Activated naive CD8-positive, alpha-beta T cell treated with anti-CD3 and anti-CD28 coated beads, Interleukin-2, amount 10 ng/mL, durations not matched to agents 7 days and 5 days (primary cell): ENCODE measurements around the gene MEF2D. TPM values are rescaled to one million over a fixed set of nuclear protein-coding genes. Genes with fewer than 3 reads are reported as not detected.

ENCODE experiments used
- ATAC-seq: fragments of 150-1000 bp; cut with Tn5 transposase; one replicate; pipeline ENCODE4 v1.10.0; 2021; ENCODE audit warnings: low read depth, moderate library complexity
- POLR2A ChIA-PET: fragments of 350-600 bp; sonication (Branson Sonifier 250); formaldehyde crosslinking; loops from one replicate; lab custom pipeline; 2021; ENCODE audit warnings: antibody characterized with exemption; lab: Charles Lee
- DNase-seq: peaks from one replicate; pipeline ENCODE4 v3.0.0; 2021
- H3K27ac Mint-ChIP-seq: one replicate; pipeline ENCODE4 v1.8.0; 2022; ENCODE audit warnings: mild to moderate bottlenecking, mixed read lengths
- H3K27me3 Mint-ChIP-seq: one replicate; pipeline ENCODE4 v1.8.0; 2022; ENCODE audit warnings: mild to moderate bottlenecking, moderate library complexity, mixed read lengths
- H3K36me3 Mint-ChIP-seq: one replicate; pipeline ENCODE4 v1.8.0; 2021; ENCODE audit warnings: mild to moderate bottlenecking, mixed read lengths
- H3K4me1 Mint-ChIP-seq: one replicate; pipeline ENCODE4 v1.8.0; 2021; ENCODE audit warnings: mixed read lengths
- H3K4me3 Mint-ChIP-seq: one replicate; pipeline ENCODE4 v1.8.0; 2022; ENCODE audit warnings: mild to moderate bottlenecking, moderate library complexity, mixed read lengths
- H3K9me3 Mint-ChIP-seq: one replicate; pipeline ENCODE4 v1.8.0; 2021; ENCODE audit warnings: mixed read lengths
- total RNA-seq, 2 experiments: library from RNA; stranded (reverse); gene quantifications; one replicate each; pipeline ENCODE4 v1.2.3, GENCODE V29; 2021

MEF2D gene
- total RNA-seq, 2 experiments from 2014 or later, result 52.4 to 54.4 TPM

DNA sequence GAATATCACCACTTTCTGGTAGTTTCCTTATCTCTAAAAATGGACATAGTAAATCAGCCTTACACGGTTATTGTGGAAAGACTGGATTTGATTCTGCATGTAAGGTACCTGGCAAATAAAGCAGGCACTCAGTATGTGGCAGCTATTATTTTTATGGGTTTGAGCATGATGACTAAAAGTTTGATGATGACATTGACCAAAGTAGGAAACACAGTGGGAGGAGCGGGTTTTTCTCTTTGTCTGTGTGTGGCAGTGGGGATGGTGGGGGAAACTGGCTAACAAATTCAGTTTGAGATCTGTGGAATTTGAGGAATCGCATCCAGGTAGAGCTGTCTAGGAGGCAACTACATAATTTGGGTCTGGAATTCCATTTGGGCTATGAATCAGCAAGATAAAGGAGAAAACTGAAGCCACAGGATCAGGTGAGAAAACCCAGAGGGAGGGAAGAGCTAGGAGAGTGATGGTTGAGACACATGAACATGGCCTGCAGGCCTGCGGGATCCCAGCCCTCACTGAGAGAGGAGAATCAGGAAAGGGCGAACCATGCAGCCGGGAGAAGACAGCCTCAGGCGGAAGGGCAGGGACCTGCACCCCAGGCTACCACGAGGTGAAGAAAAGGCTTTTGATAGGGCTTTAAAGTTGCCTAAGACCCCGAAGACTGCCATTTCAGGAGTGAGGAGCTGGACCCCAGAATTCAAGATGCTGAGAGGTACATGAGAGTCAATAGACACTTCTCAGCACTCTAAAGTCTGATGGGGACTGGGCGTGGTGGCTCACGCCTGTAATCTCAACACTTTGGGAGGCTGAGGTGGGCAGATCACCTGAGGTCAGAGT lies 52.2 kb downstream of the MEF2D start:
- POLR2A ChIA-PET, result no interaction called here
- H3K27me3 Mint-ChIP-seq, result peaks cover 39% of the 10 kb centered on the region
- H3K4me1 Mint-ChIP-seq, result peaks cover 7% of the 10 kb centered on the region
- no peaks in the 10 kb centered on the region for H3K36me3 Mint-ChIP-seq
- no peak overlapping the region for H3K27ac Mint-ChIP-seq
- H3K9me3 Mint-ChIP-seq, result no peaks in the 10 kb centered on the region
- H3K4me3 Mint-ChIP-seq, result no peak overlapping the region
- no peak for DNase-seq
- ATAC-seq, result no peak

DNA sequence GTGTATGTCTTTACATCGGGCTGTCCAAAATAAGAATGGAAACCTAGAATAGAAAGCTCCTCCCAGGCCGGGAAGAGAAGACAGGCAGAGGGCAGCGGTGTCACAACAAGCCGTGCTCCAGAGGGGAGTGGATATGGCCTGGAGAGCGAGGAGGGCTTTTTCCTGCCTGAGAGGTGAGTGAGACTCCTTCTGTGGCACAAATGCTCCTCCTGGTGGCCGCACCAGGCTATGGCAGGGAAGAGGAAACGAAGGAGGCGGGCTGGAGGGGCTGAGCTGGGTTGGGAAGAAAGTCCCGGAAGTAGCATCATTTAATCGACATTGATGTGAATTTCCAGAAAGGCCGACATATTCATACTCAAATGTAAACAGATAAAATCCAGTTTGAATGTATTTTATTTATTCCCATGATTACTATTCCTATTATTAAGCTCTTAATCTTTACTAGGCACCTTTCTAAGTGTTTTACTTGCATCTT lies 54.7 kb downstream of the MEF2D start:
- H3K9me3 Mint-ChIP-seq, result no peaks in the 10 kb centered on the region
- no peak overlapping the region for H3K27ac Mint-ChIP-seq
- POLR2A ChIA-PET, result interaction anchor here (0.6 to 2.0 kb wide), 3 partner anchors 11 to 62 kb away, joined by 3 to 18 read pairs (median 3); no protein-coding TSS in a partner anchor
- no peaks in the 10 kb centered on the region for H3K36me3 Mint-ChIP-seq
- ATAC-seq (peak; percentile 79), DNase-seq (peak; percentile 83)
- peaks cover 56% of the 10 kb centered on the region for H3K27me3 Mint-ChIP-seq
- no peak overlapping the region for H3K4me3 Mint-ChIP-seq
- H3K4me1 Mint-ChIP-seq, result peaks cover 7% of the 10 kb centered on the region

DNA sequence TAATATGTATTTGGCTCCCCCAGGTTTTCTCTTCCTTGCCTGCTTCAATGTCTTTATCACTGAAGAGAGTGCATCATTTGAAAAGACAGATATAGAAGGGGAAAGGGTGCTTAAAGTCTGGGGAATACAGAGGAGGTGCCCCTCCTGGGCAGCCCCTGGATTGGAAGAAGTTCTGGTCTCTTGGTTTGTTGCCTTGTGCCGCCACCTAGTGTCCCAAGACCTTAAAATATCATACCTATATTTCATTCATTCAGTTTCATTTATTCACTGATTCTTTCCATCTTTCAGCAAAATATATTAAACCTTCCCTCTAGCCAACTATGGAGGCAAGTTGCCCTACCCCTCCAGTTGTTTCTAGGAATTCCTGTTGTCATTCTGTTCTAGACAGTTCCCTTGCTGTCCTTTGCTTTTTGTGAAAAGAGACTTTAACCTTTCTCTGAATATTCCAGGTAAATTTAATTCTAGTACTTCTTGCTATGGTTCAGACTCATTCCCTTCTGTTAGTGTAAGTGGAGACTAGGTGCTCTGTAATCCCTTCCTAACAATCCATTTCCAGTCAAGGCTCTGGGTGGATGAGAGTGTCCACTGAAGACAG lies 56.1 kb downstream of the MEF2D start:
- POLR2A ChIA-PET, result interaction anchor here (0.6 to 2.0 kb wide), 2 partner anchors 26 to 59 kb away, joined by 3 to 18 read pairs; no protein-coding TSS in a partner anchor
- Mint-ChIP-seq H3K4me3 (no peak overlapping the region), H3K27ac (no peak overlapping the region), H3K27me3 (peaks cover 66% of the 10 kb centered on the region), H3K4me1 (peaks cover 7% of the 10 kb centered on the region), H3K36me3 (no peaks in the 10 kb centered on the region), H3K9me3 (no peaks in the 10 kb centered on the region)
- DNase-seq, result no peak
- no peak for ATAC-seq

DNA sequence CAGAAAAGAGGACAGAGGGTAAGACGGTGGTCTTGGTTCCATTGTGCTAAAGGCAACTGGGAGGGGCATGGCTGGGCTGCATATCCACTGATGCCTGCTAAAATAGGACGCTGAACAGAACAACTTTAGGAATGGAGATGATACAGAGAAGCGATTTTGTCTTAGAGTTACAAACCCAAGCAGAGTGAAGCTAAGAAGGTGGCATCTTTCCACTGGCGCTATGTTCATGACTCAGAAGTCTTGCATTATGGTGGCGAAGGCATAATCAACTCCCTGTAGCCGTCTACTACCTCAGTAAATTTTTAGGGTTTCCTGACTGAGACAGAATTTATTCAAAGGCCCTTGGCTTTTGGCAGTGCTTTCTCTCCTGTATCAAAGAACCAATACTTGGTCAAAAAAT lies 57.3 kb downstream of the MEF2D start:
- H3K27ac Mint-ChIP-seq, result no peak overlapping the region
- DNase-seq (no peak), ATAC-seq (no peak)
- H3K27me3 Mint-ChIP-seq, result peaks cover 65% of the 10 kb centered on the region
- POLR2A ChIA-PET, result no interaction called here
- H3K9me3 Mint-ChIP-seq, result no peaks in the 10 kb centered on the region
- H3K36me3 Mint-ChIP-seq, result no peaks in the 10 kb centered on the region
- peaks cover 13% of the 10 kb centered on the region for H3K4me1 Mint-ChIP-seq
- H3K4me3 Mint-ChIP-seq, result no peak overlapping the region

DNA sequence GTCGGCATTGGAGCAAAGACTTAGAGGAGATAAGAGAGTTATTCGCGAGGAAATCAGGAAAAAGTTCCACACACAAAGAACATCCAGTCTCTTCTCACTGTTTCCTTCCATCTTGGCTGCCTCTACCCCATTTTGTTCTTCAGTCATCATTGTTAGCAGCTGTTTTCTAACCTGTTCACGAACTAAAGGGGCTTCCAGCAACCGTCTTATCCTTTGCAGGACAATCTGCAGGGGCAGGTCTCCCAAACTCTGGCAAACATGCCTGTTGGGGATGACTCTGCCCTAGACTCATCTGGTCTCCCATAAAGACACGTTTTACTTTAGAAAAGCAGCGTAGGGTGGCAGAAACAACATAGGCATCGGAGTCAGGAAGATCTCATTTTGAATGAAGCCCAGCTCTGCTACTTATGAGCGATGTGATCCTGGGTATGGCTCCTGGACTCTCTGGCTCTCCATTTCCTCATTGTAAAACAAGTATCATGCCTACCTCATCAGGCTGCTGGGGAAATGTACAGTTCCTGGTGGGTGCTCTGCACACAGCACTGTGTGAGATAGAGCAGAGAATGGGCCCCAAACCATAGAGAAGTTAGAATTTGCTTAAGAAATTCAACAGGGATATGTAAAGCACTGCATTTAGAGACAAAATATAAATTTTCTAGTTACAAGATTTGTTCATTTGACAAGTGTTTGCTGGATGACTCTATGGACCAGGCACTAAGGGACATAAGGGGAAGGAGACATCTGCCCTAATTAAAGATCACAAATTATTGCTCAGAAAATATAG lies 59.7 kb downstream of the MEF2D start:
- POLR2A ChIA-PET, result no interaction called here
- no peak for ATAC-seq

DNA sequence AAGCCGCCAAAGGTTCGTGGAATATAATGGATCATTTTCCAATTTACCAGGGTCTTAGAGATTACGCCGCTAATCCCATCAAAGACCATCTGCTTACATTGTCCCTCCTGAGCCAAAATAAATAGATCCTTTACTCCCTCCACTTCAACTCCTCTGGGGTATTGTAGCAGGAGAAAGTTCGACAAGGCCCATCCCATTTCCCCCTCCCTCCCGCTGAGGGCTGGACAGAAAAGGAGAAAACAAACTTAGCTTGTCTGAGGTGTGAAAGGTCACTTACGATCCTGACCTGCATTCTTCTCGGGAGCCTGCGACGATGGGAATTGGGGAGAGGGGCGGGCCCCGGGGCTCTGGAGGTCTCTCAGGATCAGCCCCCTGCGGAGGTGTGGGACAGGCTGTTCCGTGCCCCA lies 60.8 kb downstream of the MEF2D start:
- Mint-ChIP-seq H3K27ac (no peak overlapping the region), H3K36me3 (no peaks in the 10 kb centered on the region), H3K27me3 (peaks cover 89% of the 10 kb centered on the region), H3K9me3 (no peaks in the 10 kb centered on the region), H3K4me1 (peaks cover 19% of the 10 kb centered on the region), H3K4me3 (no peak overlapping the region)
- no peak for ATAC-seq
- POLR2A ChIA-PET, result no interaction called here
- no peak for DNase-seq

More for the DNA sequence above, 59.7 kb downstream of the MEF2D start:
- Mint-ChIP-seq H3K9me3 (no peaks in the 10 kb centered on the region), H3K27me3 (peaks cover 85% of the 10 kb centered on the region), H3K4me1 (peaks cover 18% of the 10 kb centered on the region), H3K27ac (no peak overlapping the region), H3K4me3 (no peak overlapping the region), H3K36me3 (no peaks in the 10 kb centered on the region)
- DNase-seq, result no peak

DNA sequence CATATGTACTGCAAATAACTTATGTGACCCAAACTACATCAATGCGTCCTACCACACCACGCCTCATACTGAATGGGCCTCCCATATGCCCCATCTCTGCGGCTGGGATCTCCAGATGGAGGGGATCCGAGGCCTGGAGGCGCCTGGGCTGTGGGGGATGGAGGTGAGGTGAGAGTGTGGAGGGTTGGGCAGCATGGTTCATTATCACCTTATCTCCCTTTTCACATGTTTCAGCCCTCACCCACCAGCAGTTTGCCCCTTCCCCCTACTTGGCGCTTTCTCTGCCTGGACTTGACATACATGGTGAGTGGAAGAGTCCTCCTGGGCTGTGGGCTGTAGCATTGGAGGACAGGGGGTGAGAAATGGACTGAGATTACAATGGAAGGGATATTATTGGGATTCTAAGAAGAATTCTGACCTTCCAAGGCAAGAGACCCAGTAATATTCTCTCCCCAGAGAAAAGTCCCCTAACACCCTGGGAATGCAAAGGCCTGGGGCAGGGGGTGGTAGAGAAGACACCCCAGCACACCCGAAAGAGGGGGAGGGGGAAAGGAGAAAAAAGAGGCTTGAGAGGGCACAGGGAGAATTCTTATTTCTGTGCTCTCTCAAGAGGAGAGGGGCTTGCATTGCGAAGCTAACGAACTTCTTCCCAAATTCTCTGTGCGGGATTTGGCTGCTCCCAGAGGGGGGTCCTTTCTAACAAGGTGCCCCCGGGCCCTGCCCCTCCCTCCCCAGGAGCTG lies 61.4 kb downstream of the MEF2D start:
- H3K27me3 Mint-ChIP-seq, result peaks cover 89% of the 10 kb centered on the region
- H3K4me1 Mint-ChIP-seq, result peaks cover 21% of the 10 kb centered on the region
- no peaks in the 10 kb centered on the region for H3K36me3 Mint-ChIP-seq
- H3K27ac Mint-ChIP-seq, result no peak overlapping the region
- H3K9me3 Mint-ChIP-seq, result no peaks in the 10 kb centered on the region
- no peak overlapping the region for H3K4me3 Mint-ChIP-seq
- ATAC-seq (no peak), DNase-seq (no peak)
- POLR2A ChIA-PET, result no interaction called here

DNA sequence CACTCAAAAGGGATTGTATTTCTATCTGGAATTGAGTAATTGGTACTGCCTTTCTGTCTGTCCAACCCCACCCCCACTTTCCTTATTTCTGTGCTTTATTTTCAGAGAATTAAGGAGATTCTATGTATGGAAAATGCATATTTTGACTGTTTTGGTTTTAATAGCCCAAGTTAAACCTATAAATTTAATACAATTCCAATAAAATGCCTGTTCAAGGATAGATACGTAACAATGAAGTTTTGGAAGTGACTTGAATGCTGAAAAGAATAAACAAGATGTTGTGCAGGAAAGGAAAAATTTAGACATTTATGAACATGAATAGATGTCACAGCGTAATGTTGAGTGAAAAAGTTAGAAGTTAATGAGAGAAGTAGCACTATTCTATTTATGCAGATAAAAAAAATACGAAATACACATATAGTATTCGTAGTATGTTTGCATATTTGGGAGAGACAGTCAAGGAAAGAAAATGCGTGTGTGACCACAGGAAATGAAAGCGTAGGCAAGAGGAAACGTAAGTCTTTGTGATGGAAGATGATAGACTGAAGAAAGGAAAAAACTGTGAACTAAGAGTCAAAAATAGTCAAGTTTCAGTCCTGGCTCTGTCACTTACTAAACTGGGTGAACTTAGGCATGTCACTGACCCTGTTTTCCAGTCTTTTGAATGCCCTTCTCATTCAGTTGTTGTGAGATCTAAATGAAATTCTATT lies 62.1 kb downstream of the MEF2D start:
- H3K27me3 Mint-ChIP-seq, result peaks cover 91% of the 10 kb centered on the region
- ATAC-seq (no peak), DNase-seq (no peak)
- H3K36me3 Mint-ChIP-seq, result no peaks in the 10 kb centered on the region
- H3K4me3 Mint-ChIP-seq, result peak overlapping the region; percentile 2
- H3K27ac Mint-ChIP-seq, result no peak overlapping the region
- POLR2A ChIA-PET, result interaction anchor here (0.7 kb wide), 1 partner anchor 19 kb away, joined by 3 read pairs; no protein-coding TSS in a partner anchor
- H3K9me3 Mint-ChIP-seq, result no peaks in the 10 kb centered on the region
- H3K4me1 Mint-ChIP-seq, result peaks cover 25% of the 10 kb centered on the region

DNA sequence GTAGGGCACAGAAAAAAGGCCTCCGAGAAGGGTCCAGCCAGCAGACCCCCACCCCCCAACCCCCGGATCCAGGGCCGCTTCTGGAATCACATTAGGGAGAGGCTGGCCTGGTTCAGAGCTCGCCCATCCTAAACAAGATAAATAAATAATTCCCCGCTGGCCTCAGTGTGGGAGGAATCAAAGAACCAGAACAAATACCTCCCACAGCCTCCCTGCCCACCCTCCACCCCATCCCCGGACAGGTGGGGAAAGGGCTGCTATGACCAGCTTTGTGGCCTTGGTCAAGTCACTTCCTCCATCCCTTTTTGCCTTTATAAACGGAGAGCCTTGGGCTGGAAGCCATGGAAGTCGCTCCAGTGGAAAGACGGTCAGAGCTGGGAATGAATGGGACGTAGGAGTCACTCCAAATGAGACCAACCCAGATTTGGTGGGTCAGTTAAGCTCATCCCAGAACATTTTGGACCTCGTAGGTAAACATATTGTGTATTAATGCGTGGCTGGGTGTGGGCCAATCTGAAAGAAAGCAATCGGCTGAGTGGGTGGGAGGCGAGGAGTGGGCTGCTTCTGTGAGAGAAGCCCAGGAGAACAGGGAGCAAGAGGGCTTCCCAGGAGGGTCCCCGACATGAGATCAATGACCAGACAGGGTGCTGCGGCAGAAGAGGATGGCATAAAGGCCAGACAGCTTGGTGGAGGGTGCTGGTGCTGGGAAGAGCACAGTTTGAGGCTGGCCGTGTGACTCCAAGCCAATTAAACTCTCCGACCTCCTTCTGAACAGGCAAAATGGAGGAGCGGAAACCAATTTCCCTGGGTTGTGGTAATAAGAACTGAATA lies 63.3 kb downstream of the MEF2D start:
- ATAC-seq, result no peak
- POLR2A ChIA-PET, result interaction anchor here (0.7 kb wide), 1 partner anchor 20 kb away, joined by 3 read pairs; no protein-coding TSS in a partner anchor
- DNase-seq, result no peak
- no peaks in the 10 kb centered on the region for H3K36me3 Mint-ChIP-seq
- H3K27ac Mint-ChIP-seq, result no peak overlapping the region
- peak overlapping the region; percentile 10 for H3K4me3 Mint-ChIP-seq
- H3K9me3 Mint-ChIP-seq, result no peaks in the 10 kb centered on the region
- peaks cover 93% of the 10 kb centered on the region for H3K27me3 Mint-ChIP-seq
- H3K4me1 Mint-ChIP-seq, result peaks cover 27% of the 10 kb centered on the region

DNA sequence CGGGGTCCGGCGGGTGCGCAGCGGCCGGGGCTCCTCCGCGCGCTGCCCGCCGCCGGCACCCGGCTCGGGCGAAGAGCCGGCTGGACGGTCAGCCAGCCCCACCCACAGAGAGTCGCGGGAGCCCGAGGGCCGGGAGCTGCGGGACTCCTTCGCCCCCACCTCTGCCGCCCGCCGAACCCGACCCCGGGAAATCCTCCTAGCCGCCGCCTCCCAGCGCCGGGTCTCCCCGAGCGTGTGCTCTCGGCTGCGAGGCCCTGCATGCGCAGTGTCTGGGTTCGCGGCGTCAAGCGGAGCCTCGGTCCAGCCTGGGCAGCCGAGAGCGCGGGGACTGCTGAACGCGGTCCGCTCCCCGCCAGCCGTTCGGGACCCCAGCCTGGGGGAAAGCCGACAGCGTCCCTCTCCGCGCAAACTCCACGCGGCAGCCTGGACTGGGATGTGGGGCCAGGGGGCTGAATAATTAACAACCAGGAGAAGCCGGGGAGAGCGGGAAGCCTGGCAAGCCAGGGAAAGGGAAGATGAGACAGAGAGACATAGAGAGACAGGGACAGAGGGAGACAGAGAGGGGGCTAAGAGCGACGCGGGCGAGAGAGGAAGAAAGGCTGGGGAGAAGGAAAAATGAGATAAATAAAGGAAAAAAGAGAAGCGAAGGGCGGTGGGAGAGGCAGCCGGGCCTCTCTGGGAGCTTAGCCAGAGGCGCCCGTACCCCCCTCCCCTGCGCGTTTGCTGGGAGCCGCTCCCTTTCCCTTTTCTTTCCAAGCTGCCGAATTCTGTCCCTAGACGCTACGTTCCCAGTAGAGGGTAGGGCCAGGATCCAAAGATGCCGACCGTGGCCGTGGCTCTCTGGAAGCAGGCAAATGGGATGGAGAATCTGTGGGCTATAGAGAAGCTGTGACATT lies 64.2 kb downstream of the MEF2D start:
- peaks cover 93% of the 10 kb centered on the region for H3K27me3 Mint-ChIP-seq
- ATAC-seq (no peak), DNase-seq (no peak)
- H3K36me3 Mint-ChIP-seq, result no peaks in the 10 kb centered on the region
- H3K27ac Mint-ChIP-seq, result no peak overlapping the region
- POLR2A ChIA-PET, result no interaction called here
- H3K4me3 Mint-ChIP-seq, result peak overlapping the region; percentile 41
- no peaks in the 10 kb centered on the region for H3K9me3 Mint-ChIP-seq
- peaks cover 27% of the 10 kb centered on the region for H3K4me1 Mint-ChIP-seq

DNA sequence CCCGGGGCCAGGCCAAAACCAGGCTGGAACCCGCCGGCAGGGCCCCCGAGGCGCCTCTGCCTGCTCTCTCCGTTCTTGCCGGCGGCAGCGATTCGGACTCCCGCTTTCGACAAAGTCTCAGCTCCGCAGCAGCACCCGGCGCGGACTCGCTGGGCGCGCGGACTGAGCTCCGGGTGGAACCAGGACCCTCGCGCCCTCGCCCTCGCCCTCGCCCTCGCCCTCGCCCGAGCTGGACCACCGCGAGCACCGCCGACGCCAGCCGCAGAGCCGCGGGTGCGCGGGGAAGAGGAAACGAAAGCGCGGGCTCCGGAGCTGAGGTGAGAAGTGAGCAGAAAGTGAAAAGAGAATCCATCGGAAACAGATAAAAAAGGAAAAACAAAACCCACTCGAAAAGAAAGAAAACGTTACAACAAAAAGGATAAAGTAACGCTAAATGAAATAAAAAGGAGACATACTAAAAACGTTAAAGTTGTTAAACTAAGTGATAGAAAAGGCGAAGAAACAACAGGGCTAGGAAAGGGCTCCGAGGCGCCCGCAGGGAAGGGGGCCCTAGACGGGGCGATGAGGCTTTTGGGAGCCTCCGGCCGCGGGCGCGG lies 64.9 kb downstream of the MEF2D start:
- POLR2A ChIA-PET, result no interaction called here
- peaks cover 27% of the 10 kb centered on the region for H3K4me1 Mint-ChIP-seq
- peak overlapping the region; percentile 83 for H3K4me3 Mint-ChIP-seq
- H3K36me3 Mint-ChIP-seq, result no peaks in the 10 kb centered on the region
- ATAC-seq, result peak; percentile 20
- no peak overlapping the region for H3K27ac Mint-ChIP-seq
- peak; percentile 58 for DNase-seq
- H3K27me3 Mint-ChIP-seq, result peaks cover 91% of the 10 kb centered on the region
- H3K9me3 Mint-ChIP-seq, result no peaks in the 10 kb centered on the region
